ENCODE results near the gene SLC7A6.

SLC7A6 gene

GRCh38 chr16:68306633-68307032 is 42.3 kb downstream of the SLC7A6 start:
- no peak for DNase-seq (ENCODE audit: low read depth in 2 of 2)

- DNase-seq (ENCODE audit: low read depth in 2 of 2), result no peak
Observed at GRCh38 chr16:68309799-68310198, 45.5 kb downstream of the SLC7A6 start.

DNA sequence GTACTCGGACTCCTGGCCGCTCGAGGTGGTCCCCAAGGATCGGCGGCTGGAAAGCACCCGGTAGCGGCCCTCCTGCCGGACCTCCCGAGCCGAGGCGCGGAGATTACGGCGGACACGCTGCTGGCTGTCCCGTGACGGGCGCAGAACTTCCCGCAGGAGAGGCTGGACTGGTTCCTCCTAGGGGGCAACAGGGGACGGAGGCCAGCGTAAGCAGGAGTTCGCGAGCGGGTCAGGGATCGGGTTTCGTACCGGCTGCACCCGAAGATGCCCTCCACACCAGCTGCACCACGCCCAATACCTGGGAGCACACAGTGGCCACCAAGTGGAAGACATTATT is 46.1 kb downstream of the SLC7A6 start:
- DNase-seq (ENCODE audit: low read depth in 2 of 2), result no peak

DNA sequence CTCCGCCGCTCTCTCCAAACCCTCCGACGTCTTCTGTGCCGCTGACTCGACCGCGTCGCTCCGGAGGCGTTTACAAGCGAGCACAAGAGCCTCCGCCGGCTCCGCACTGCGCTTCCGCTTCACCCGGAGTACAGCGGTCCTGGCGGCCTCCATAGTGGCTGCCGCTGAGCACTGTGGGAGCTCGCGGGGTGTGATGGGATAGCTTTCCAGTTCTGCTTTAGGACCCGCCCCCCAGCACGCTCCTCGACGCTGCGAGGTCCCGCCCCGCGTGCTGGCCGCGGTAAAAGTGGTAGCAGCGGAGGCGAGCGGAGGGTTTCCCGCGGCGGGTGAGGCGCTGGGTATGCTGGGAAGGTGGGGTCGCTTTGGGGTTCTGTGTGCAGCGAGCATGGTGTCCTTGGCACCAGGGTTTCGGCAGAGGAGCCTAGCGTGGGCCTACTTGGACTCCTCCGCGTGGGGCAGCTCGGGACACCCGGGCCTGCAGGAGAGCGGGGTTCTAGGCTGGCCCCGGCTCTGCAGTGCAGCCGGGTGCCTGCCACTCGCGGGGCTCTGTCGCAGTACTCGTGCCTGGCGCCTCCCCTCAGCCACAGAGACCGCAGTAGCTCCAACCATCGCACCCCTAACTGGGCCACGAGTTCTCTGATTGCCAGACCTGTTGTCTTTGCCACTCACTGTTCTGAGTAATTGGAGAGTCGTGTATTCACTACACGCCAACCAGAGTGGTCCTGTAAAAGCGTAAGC is 46.6 kb downstream of the SLC7A6 start, which contains the start of the genes PRMT7 and SLC7A6OS:
TSS of gene PRMT7 (plus strand) at position 246 of the 738 bp plus-strand sequence. CDS start 4,961 bp downstream, outside the sequence.
TSS of gene SLC7A6OS (minus strand) at position 173 of the 738 bp plus-strand sequence. CDS start at position 153, 20 bp downstream.
- peak; percentile 92 for DNase-seq (ENCODE audit: low read depth in 2 of 2)

GRCh38 chr16:68313116-68313515 is 48.8 kb downstream of the SLC7A6 start:
- DNase-seq (ENCODE audit: low read depth in 2 of 2), result no peak

GRCh38 chr16:68319185-68319908 is 55.0 kb downstream of the SLC7A6 start:
- DNase-seq (ENCODE audit: low read depth in 2 of 2), result peak; percentile 51 to 60

GRCh38 chr16:68324336-68324735 is 60.0 kb downstream of the SLC7A6 start:
- no peak for DNase-seq (ENCODE audit: low read depth in 2 of 2)

- no peak for DNase-seq (ENCODE audit: low read depth in 2 of 2)
Observed at GRCh38 chr16:68324780-68325357, 60.5 kb downstream of the SLC7A6 start.

- peak; percentile 55 to 57 for DNase-seq (ENCODE audit: low read depth in 2 of 2)
Observed at GRCh38 chr16:68328151-68328859, 64.0 kb downstream of the SLC7A6 start.

GRCh38 chr16:68328860-68329390 is 64.6 kb downstream of the SLC7A6 start:
- no peak for DNase-seq (ENCODE audit: low read depth in 2 of 2)

- DNase-seq (ENCODE audit: low read depth in 2 of 2), result no peak
Observed at GRCh38 chr16:68331879-68332410, 67.6 kb downstream of the SLC7A6 start.

DNA sequence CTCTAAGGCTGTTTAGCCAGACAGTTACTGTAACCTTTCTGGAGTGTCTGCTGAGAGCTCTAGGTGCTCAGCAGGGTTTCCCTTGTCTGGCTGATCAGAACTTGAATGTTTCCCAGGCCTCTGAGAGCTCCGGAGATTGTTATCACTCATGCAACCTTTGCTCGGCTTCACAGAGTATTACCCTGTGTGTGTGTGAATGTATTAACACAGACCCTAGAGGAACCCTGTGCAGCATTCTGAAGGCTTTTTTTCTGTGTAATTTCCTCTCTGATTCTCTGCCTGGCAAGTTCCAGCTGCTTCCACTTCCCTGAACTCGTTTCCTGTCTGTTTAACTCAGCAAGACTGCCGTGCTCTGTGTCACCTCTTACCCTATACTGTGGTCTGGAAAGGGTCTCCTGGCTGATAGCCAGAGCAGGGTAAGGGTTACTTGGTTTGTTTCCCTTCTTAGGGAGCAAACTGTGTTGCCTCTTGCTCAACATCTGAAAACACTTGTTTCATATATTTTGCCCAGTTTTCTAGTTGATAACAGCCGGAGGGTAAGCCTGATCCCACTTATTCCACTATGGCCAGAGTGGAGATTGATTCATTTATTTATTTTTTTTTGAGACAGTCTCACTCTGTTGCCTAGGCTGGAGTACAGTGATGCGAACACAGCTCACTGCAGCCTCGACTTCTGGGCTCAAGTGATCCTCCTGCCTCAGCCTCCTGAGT is 68.2 kb downstream of the SLC7A6 start:
- DNase-seq (ENCODE audit: low read depth in 2 of 2), result no peak

DNA sequence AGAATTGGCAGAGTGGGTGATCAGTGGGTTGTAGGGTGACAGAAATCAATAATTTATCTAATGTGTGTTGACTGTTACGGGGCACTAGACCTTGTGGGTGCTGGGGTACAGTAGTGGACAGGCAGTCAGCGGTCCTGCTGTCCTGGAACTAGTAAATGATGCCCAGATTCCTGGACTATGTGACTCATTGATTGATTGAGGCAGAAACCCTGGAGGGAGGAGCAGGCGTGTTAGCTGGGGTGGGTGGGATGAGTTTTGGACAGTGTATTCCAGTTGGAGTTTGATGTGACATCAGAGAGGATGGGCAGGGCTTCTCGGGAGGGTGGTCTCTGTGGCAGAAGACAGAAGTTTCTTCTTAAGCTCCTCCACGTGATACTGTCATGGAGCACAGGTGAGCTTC is 70.8 kb downstream of the SLC7A6 start:
- DNase-seq (ENCODE audit: low read depth in 2 of 2), result no peak

GRCh38 chr16:68338326-68339119 is 74.2 kb downstream of the SLC7A6 start:
- DNase-seq (ENCODE audit: low read depth in 2 of 2), result no peak

GRCh38 chr16:68339214-68339613 is 74.9 kb downstream of the SLC7A6 start:
- no peak for DNase-seq (ENCODE audit: low read depth in 2 of 2)

DNA sequence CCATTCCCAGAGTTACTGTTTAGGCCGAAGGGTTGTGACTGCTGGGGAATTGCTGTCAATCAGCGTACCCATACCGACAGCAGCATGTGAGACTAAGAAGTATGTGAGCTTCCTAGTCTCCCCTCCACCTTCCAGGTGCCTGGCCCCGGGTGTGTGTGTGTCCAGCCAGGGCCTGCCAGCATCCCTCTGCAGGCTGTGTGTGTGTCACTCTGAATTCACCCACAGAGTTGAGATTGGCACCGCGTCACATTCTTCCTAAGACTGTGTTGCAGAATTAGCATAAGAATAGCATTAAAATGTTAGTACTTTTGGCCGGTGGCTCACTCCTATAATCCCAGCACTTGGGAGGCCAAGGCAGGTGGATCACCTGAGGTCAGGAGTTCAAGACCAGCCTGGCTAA is 78.3 kb downstream of the SLC7A6 start:
- DNase-seq (ENCODE audit: low read depth in 2 of 2), result no peak

GRCh38 chr16:68343137-68343536 is 78.8 kb downstream of the SLC7A6 start:
- DNase-seq (ENCODE audit: low read depth in 2 of 2), result no peak

- no peak for DNase-seq (ENCODE audit: low read depth in 2 of 2)
Observed at GRCh38 chr16:68344252-68344651, 79.9 kb downstream of the SLC7A6 start.

GRCh38 chr16:68345351-68345810 is 81.1 kb downstream of the SLC7A6 start:
- DNase-seq (ENCODE audit: low read depth in 2 of 2), result peak in 1 of 2 donors; percentile 28

All from stimulated activated CD8-positive, alpha-beta memory T cell treated with anti-CD3 and anti-CD28 coated beads, Interleukin-15, amount 100 ng/mL, for 48 hours (primary cell).